Thymus (tissue), 11 donors: ENCODE measurements around the gene RABGAP1L. TPM values are rescaled to one million over a fixed set of nuclear protein-coding genes. Genes with fewer than 3 reads are reported as not detected.
A peak's percentile ranks its signal among the peaks of the same experiment; 100 is the strongest.

Source experiments
- DNase-seq, 9 donors: peaks; one replicate each; pipeline ENCODE4 v3.0.0-alpha.2; 2013; ENCODE audit warnings: low spot score in 9 of 9, low read depth in 6 of 9, missing footprints in 1 of 9
- H3K27ac ChIP-seq, 2 donors: one replicate each; pipeline ENCODE4 v1.5.1; 2013; ENCODE audit warnings: control low read depth in 1 of 2, low read depth in 1 of 2, low read length in 1 of 2, mild to moderate bottlenecking in 1 of 2, moderate library complexity in 1 of 2
- H3K27me3 ChIP-seq, 2 donors: one replicate each; pipeline ENCODE4 v1.5.1; 2013; ENCODE audit warnings: low read length in 1 of 2; ENCODE audit not compliant: control insufficient read depth in 2 of 2, insufficient read depth in 1 of 2
- H3K36me3 ChIP-seq, 2 donors: one replicate each; pipeline ENCODE4 v1.5.1; 2013; ENCODE audit warnings: low read length in 1 of 2, mild to moderate bottlenecking in 1 of 2, moderate library complexity in 1 of 2; ENCODE audit not compliant: control insufficient read depth in 2 of 2, insufficient read depth in 2 of 2
- H3K4me1 ChIP-seq, 2 donors: one replicate each; pipeline ENCODE4 v1.5.1; 2013; ENCODE audit warnings: low read length in 2 of 2; ENCODE audit not compliant: control insufficient read depth in 2 of 2, insufficient read depth in 2 of 2
- H3K4me3 ChIP-seq, 2 donors: one replicate each; pipeline ENCODE4 v1.5.1; 2013; ENCODE audit warnings: low read length in 2 of 2, control low read depth in 1 of 2, mild to moderate bottlenecking in 1 of 2
- H3K9me3 ChIP-seq, 2 donors: one replicate each; pipeline ENCODE4 v1.5.1; 2013; ENCODE audit warnings: low read length in 1 of 2, mild to moderate bottlenecking in 1 of 2; ENCODE audit not compliant: control insufficient read depth in 2 of 2, insufficient read depth in 1 of 2
- WGBS: extraction: QIAGEN DNeasy Blood & Tissue Kit; methylation state at CpG from one replicate; pipeline ENCODE4 v1.1.7; 2013; 5-methylcytosine and 5-hydroxymethylcytosine counted together
- polyA plus RNA-seq: library from polyadenylated mRNA; stranded (reverse); fragments of 200-250 nt; gene quantifications from one replicate; pipeline ENCODE4 v1.2.3, GENCODE V29; 2013
- total RNA-seq: library from RNA; stranded (reverse); fragments of 120-200 nt; gene quantifications from one replicate; pipeline ENCODE4 v1.2.4, GENCODE V29; 2013
- donor health status: healthy.

RABGAP1L gene
- total and polyA plus RNA-seq, 2 donors, result 30.6 to 37.4 TPM

GRCh38 chr1:174775621-174776020 is 616.3 kb downstream of the RABGAP1L start:
- 96% methylated on average over 2 of the region's 2 CpGs for WGBS
- no peaks in the 10 kb centered on the region for H3K27me3 ChIP-seq
- no peak for DNase-seq
- no peak overlapping the region for H3K27ac ChIP-seq
- no peak overlapping the region for H3K4me3 ChIP-seq
- no peaks in the 10 kb centered on the region for H3K36me3 ChIP-seq
- no peaks in the 10 kb centered on the region for H3K4me1 ChIP-seq
- H3K9me3 ChIP-seq, result no peaks in the 10 kb centered on the region

GRCh38 chr1:174777262-174777661 is 617.9 kb downstream of the RABGAP1L start:
- WGBS, result 97% methylated on average over 2 of the region's 2 CpGs
- Histone ChIP-seq H3K9me3 (no peaks in the 10 kb centered on the region), H3K27me3 (no peaks in the 10 kb centered on the region), H3K4me3 (no peak overlapping the region), H3K27ac (no peak overlapping the region), H3K4me1 (no peaks in the 10 kb centered on the region), H3K36me3 (no peaks in the 10 kb centered on the region)
- DNase-seq, result no peak

GRCh38 chr1:174785510-174785909 is 626.2 kb downstream of the RABGAP1L start:
- Histone ChIP-seq H3K4me3 (no peak overlapping the region), H3K4me1 (no peaks in the 10 kb centered on the region), H3K36me3 (no peaks in the 10 kb centered on the region), H3K9me3 (no peaks in the 10 kb centered on the region), H3K27me3 (no peaks in the 10 kb centered on the region), H3K27ac (no peak overlapping the region)
- WGBS, result 98% methylated on average over 6 of the region's 6 CpGs
- DNase-seq, result no peak

GRCh38 chr1:174786358-174786757 is 627.0 kb downstream of the RABGAP1L start:
- Histone ChIP-seq H3K4me3 (no peak overlapping the region), H3K9me3 (no peaks in the 10 kb centered on the region), H3K4me1 (no peaks in the 10 kb centered on the region), H3K27ac (no peak overlapping the region), H3K27me3 (no peaks in the 10 kb centered on the region), H3K36me3 (no peaks in the 10 kb centered on the region)
- 68% methylated on average over 2 of the region's 2 CpGs for WGBS
- DNase-seq, result no peak

GRCh38 chr1:174786760-174787159 is 627.4 kb downstream of the RABGAP1L start:
- Histone ChIP-seq H3K27ac (no peak overlapping the region), H3K4me1 (peaks cover 0 to 3% of the 10 kb centered on the region in 2 donors), H3K4me3 (no peak overlapping the region), H3K9me3 (no peaks in the 10 kb centered on the region), H3K36me3 (no peaks in the 10 kb centered on the region), H3K27me3 (no peaks in the 10 kb centered on the region)
- no peak for DNase-seq
- WGBS, result 97% methylated on average over 4 of the region's 4 CpGs

GRCh38 chr1:174788981-174789380 is 629.7 kb downstream of the RABGAP1L start:
- DNase-seq, result no peak
- Histone ChIP-seq H3K27ac (no peak overlapping the region), H3K27me3 (no peaks in the 10 kb centered on the region), H3K4me1 (peaks cover 0 to 3% of the 10 kb centered on the region in 2 donors), H3K36me3 (no peaks in the 10 kb centered on the region), H3K4me3 (no peak overlapping the region), H3K9me3 (no peaks in the 10 kb centered on the region)
- 53% methylated on average over 1 of the region's 1 CpG for WGBS

GRCh38 chr1:174789399-174789798 is 630.1 kb downstream of the RABGAP1L start:
- H3K27me3 ChIP-seq, result no peaks in the 10 kb centered on the region
- no peaks in the 10 kb centered on the region for H3K36me3 ChIP-seq
- no peak overlapping the region for H3K4me3 ChIP-seq
- no peak for DNase-seq
- WGBS, result 61% methylated on average over 1 of the region's 1 CpG
- no peak overlapping the region for H3K27ac ChIP-seq
- peaks cover 0 to 3% of the 10 kb centered on the region in 2 donors for H3K4me1 ChIP-seq
- H3K9me3 ChIP-seq, result no peaks in the 10 kb centered on the region

- DNase-seq, result peak in 1 of 9 donors; percentile 40
- Histone ChIP-seq H3K4me3 (no peak overlapping the region), H3K36me3 (no peaks in the 10 kb centered on the region), H3K27ac (peak overlapping the region in 1 of 2 donors; percentile 20), H3K9me3 (no peaks in the 10 kb centered on the region), H3K27me3 (no peaks in the 10 kb centered on the region), H3K4me1 (peaks cover 0 to 3% of the 10 kb centered on the region in 2 donors)
- WGBS, result 15% methylated on average over 2 of the region's 2 CpGs
Measured at GRCh38 chr1:174791863-174792262, 632.5 kb downstream of the RABGAP1L start.

- Histone ChIP-seq H3K36me3 (no peaks in the 10 kb centered on the region), H3K27ac (no peak overlapping the region), H3K4me1 (peaks cover 3 to 5% of the 10 kb centered on the region in 2 donors), H3K4me3 (no peak overlapping the region), H3K27me3 (no peaks in the 10 kb centered on the region), H3K9me3 (no peaks in the 10 kb centered on the region)
- no peak for DNase-seq
- WGBS, result 98% methylated on average over 1 of the region's 1 CpG
Measured at GRCh38 chr1:174794861-174795260, 635.5 kb downstream of the RABGAP1L start.

GRCh38 chr1:174795806-174796205 is 636.5 kb downstream of the RABGAP1L start:
- 98% methylated on average over 2 of the region's 2 CpGs for WGBS
- Histone ChIP-seq H3K27ac (no peak overlapping the region), H3K9me3 (no peaks in the 10 kb centered on the region), H3K36me3 (no peaks in the 10 kb centered on the region), H3K27me3 (no peaks in the 10 kb centered on the region), H3K4me1 (peaks cover 7 to 12% of the 10 kb centered on the region in 2 donors), H3K4me3 (no peak overlapping the region)
- no peak for DNase-seq
